ENCODE results near the gene ALKBH3.

The ALKBH3 gene

GRCh38 chr11:43880640-43881159 lies at the start of gene ALKBH3:
ALKBH3 (plus strand) TSS chr11:43880831; CDS start chr11:43882653, 1,822 bp downstream.
- peak; percentile 78 for DNase-seq (ENCODE audit: low read depth)
- H3K4me3 ChIP-seq (ENCODE audit: low read length), result peak within 1 kb of the TSS; percentile 65
- no peak for TF ChIP-seq CTCF (conservative IDR thresholded peaks at IDR 0.05; ENCODE audit: low read depth, low read length)

- no peak overlapping the region for H3K4me3 ChIP-seq (ENCODE audit: low read length)
- no peak for TF ChIP-seq CTCF (conservative IDR thresholded peaks at IDR 0.05; ENCODE audit: low read depth, low read length)
- DNase-seq (ENCODE audit: low read depth), result peak; percentile 99
Observed at GRCh38 chr11:43830928-43831440, 49.6 kb upstream of the ALKBH3 start.

GRCh38 chr11:43832536-43832935 lies 48.1 kb upstream of the ALKBH3 start:
- no peak for TF ChIP-seq CTCF (conservative IDR thresholded peaks at IDR 0.05; ENCODE audit: low read depth, low read length)
- no peak for DNase-seq (ENCODE audit: low read depth)
- no peak overlapping the region for H3K4me3 ChIP-seq (ENCODE audit: low read length)

GRCh38 chr11:43833657-43834073 lies 47.0 kb upstream of the ALKBH3 start:
- no peak for TF ChIP-seq CTCF (conservative IDR thresholded peaks at IDR 0.05; ENCODE audit: low read depth, low read length)
- DNase-seq (ENCODE audit: low read depth), result peak; percentile 85
- H3K4me3 ChIP-seq (ENCODE audit: low read length), result no peak overlapping the region

- TF ChIP-seq CTCF (conservative IDR thresholded peaks at IDR 0.05; ENCODE audit: low read depth, low read length), result no peak
- no peak overlapping the region for H3K4me3 ChIP-seq (ENCODE audit: low read length)
- DNase-seq (ENCODE audit: low read depth), result no peak
Observed at GRCh38 chr11:43834286-43834685, 46.3 kb upstream of the ALKBH3 start.

GRCh38 chr11:43835104-43835503 lies 45.5 kb upstream of the ALKBH3 start:
- no peak for TF ChIP-seq CTCF (conservative IDR thresholded peaks at IDR 0.05; ENCODE audit: low read depth, low read length)
- DNase-seq (ENCODE audit: low read depth), result peak; percentile 100
- H3K4me3 ChIP-seq (ENCODE audit: low read length), result peak overlapping the region; percentile 21

- H3K4me3 ChIP-seq (ENCODE audit: low read length), result no peak overlapping the region
- TF ChIP-seq CTCF (conservative IDR thresholded peaks at IDR 0.05; ENCODE audit: low read depth, low read length), result no peak
- no peak for DNase-seq (ENCODE audit: low read depth)
Observed at GRCh38 chr11:43837879-43838278, 42.8 kb upstream of the ALKBH3 start.

Data from retinal pigment epithelial cell (primary cell).